HEK293 (cell line): ENCODE measurements around the gene LRRC4C.

ENCODE experiments used
- CTCF ChIP-seq: fragments of 450-650 bp; formaldehyde crosslinking; IDR thresholded peaks from 2 replicates; pipeline ENCODE4 v1.5.1; 2016; ENCODE audit warnings: missing biosample characterization, missing genetic modification characterization
- HOXA7 ChIP-seq: sonication (generic); formaldehyde crosslinking; IDR thresholded peaks from 2 replicates; pipeline ENCODE4 v1.8.1; 2022; ENCODE audit warnings: missing genetic modification reagents, borderline replicate concordance
- REST ChIP-seq: fragments of 450-650 bp; formaldehyde crosslinking; IDR thresholded peaks from 2 replicates; pipeline ENCODE4 v1.5.1; 2016; ENCODE audit warnings: missing biosample characterization, missing genetic modification characterization
- SP2 ChIP-seq: fragments of 450-650 bp; formaldehyde crosslinking; IDR thresholded peaks from 2 replicates; pipeline ENCODE4 v1.5.1; 2016; ENCODE audit warnings: missing biosample characterization, missing genetic modification characterization
- TCF7L2 ChIP-seq: IDR thresholded peaks from 2 replicates; pipeline ENCODE4 v1.6.1; 2011; ENCODE audit warnings: low read depth, mild to moderate bottlenecking, inconsistent platforms, low read length, moderate library complexity, borderline replicate concordance
- ZBTB1 ChIP-seq: fragments of 450-650 bp; formaldehyde crosslinking; IDR thresholded peaks from 2 replicates; pipeline ENCODE4 v1.5.1; 2016; ENCODE audit warnings: missing biosample characterization, missing genetic modification characterization
- ZNF114 ChIP-seq: fragments of 450-650 bp; formaldehyde crosslinking; IDR thresholded peaks from 2 replicates; pipeline ENCODE4 v1.5.0; 2017; ENCODE audit warnings: missing biosample characterization, missing genetic modification characterization
- ZNF146 ChIP-seq: fragments of 450-650 bp; formaldehyde crosslinking; IDR thresholded peaks from 2 replicates; pipeline ENCODE4 v1.5.1; 2016; ENCODE audit warnings: missing biosample characterization, missing genetic modification characterization
- ZNF23 ChIP-seq: fragments of 450-650 bp; formaldehyde crosslinking; IDR thresholded peaks from 2 replicates; pipeline ENCODE4 v1.5.1; 2016; ENCODE audit warnings: missing biosample characterization, missing genetic modification characterization, borderline replicate concordance
- ZNF302 ChIP-seq: fragments of 450-650 bp; formaldehyde crosslinking; IDR thresholded peaks from 2 replicates; pipeline ENCODE4 v1.5.1; 2016; ENCODE audit warnings: missing biosample characterization, missing genetic modification characterization, low read depth
- ZNF324 ChIP-seq: fragments of 450-650 bp; formaldehyde crosslinking; IDR thresholded peaks from 2 replicates; pipeline ENCODE4 v1.5.1; 2016; ENCODE audit warnings: missing biosample characterization, missing genetic modification characterization
- ZNF501 ChIP-seq: fragments of 450-650 bp; formaldehyde crosslinking; IDR thresholded peaks from 2 replicates; pipeline ENCODE4 v1.5.1; 2016; ENCODE audit warnings: missing biosample characterization, missing genetic modification characterization
- ZNF510 ChIP-seq: fragments of 450-650 bp; formaldehyde crosslinking; IDR thresholded peaks from 2 replicates; pipeline ENCODE4 v1.5.1; 2018; ENCODE audit warnings: mild to moderate bottlenecking, missing genetic modification characterization, missing biosample characterization; ENCODE audit not compliant: insufficient replicate concordance
- TF ChIP-seq, protein P1 (sequence below): fragments of 450-650 bp; formaldehyde crosslinking; IDR thresholded peaks from 2 replicates; pipeline ENCODE4 v1.5.1; 2017; ENCODE audit warnings: missing biosample characterization, missing genetic modification characterization

- TF ChIP-seq ZNF302 (tag by site-specific recombination) (no peak), TCF7L2 (no peak), ZNF510 (tag by site-specific recombination) (no peak), ZNF501 (tag by site-specific recombination) (no peak), ZNF114 (tag by site-specific recombination) (no peak), ZNF146 (no peak), CTCF (tag by site-specific recombination) (no peak), SP2 (tag by site-specific recombination) (no peak), REST (no peak), HOXA7 (no peak), ZNF324 (tag by site-specific recombination) (no peak), ZBTB1 (tag by site-specific recombination) (no peak), ZNF23 (tag by site-specific recombination) (no peak)
- TF ChIP-seq, protein P1, sequence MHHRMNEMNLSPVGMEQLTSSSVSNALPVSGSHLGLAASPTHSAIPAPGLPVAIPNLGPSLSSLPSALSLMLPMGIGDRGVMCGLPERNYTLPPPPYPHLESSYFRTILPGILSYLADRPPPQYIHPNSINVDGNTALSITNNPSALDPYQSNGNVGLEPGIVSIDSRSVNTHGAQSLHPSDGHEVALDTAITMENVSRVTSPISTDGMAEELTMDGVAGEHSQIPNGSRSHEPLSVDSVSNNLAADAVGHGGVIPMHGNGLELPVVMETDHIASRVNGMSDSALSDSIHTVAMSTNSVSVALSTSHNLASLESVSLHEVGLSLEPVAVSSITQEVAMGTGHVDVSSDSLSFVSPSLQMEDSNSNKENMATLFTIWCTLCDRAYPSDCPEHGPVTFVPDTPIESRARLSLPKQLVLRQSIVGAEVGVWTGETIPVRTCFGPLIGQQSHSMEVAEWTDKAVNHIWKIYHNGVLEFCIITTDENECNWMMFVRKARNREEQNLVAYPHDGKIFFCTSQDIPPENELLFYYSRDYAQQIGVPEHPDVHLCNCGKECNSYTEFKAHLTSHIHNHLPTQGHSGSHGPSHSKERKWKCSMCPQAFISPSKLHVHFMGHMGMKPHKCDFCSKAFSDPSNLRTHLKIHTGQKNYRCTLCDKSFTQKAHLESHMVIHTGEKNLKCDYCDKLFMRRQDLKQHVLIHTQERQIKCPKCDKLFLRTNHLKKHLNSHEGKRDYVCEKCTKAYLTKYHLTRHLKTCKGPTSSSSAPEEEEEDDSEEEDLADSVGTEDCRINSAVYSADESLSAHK (tag by site-specific recombination): no peak
These were observed 412.2 kb downstream of the LRRC4C start for GRCh38 chr11:41047229-41047628.
